HepG2 (cell line): Measurements from ENCODE around the gene ELL. TPM values are rescaled to one million over a fixed set of nuclear protein-coding genes. Genes with fewer than 3 reads are reported as not detected.
"Not testable (repeated sequence)": the region's sequence is repeated elsewhere in the genome, so short reads cannot be mapped to it uniquely, and the experiment has no call there.

ENCODE experiments used
- ATAC-seq: fragments of 200-7000 bp; cut with Tn5 transposase; 3 replicates; pipeline ENCODE4 v1.9.1; 2020; ENCODE audit warnings: mild to moderate bottlenecking, moderate library complexity
- BruUV-seq: library from RNA; stranded (reverse); fragments of 400-500 nt; replicated peaks from 2 replicates; lab custom pipeline; 2021; lab: Mats Ljungman, UMichigan
- CTCF ChIA-PET: fragments of 300-600 bp; formaldehyde crosslinking; extraction: SDS; loops from one replicate; lab custom pipeline; 2021; ENCODE audit warnings: low total read pairs, inconsistent platforms, low intra/inter-chr PET ratio; lab: Yijun Ruan, JAX
- POLR2A ChIA-PET: fragments of 350-600 bp; sonication (Branson Sonifier 250); formaldehyde crosslinking; loops from one replicate; lab custom pipeline; 2020; ENCODE audit warnings: antibody characterized with exemption, inconsistent platforms; lab: Yijun Ruan, JAX
- DNase-seq: peaks from one replicate; pipeline ENCODE4 v3.0.0-alpha.2; 2015; ENCODE audit warnings: low spot score
- FAIRE-seq: peaks from 3 replicates; lab custom pipeline; 2011; peaks lifted over from hg19 to GRCh38; lab: Jason Lieb, UNC
- H2AFZ ChIP-seq: one replicate; pipeline ENCODE4 v1.6.1; 2011; ENCODE audit warnings: low read length, inconsistent platforms
- H3K27ac ChIP-seq: fragments of 300-600 bp; 3 replicates; pipeline ENCODE4 v1.8.0; 2011; ENCODE audit warnings: mixed run types, mild to moderate bottlenecking, mixed read lengths, low read length, inconsistent platforms; ENCODE audit not compliant: insufficient read depth; ENCODE audit errors: extremely low read length
- H3K27me3 ChIP-seq, 2 experiments: fragments of 200-600 bp in 1 of 2; 2 replicates in 1 of 2; 3 replicates in 1 of 2; pipeline versions ENCODE4 v1.6.0 to v1.8.0; 2011; ENCODE audit warnings: low read length in 2 of 2, mild to moderate bottlenecking in 2 of 2, moderate library complexity in 2 of 2, inconsistent platforms in 1 of 2; ENCODE audit not compliant: insufficient read depth in 2 of 2, control insufficient read depth in 1 of 2
- H3K36me3 ChIP-seq, 2 experiments: fragments of 200-600 bp in 1 of 2; replicated peaks in 1 of 2; 2 replicates in 1 of 2; 3 replicates in 1 of 2; pipeline versions ENCODE4 v1.5.1 to v1.8.0; 2011; ENCODE audit warnings: low read length in 2 of 2, inconsistent platforms in 1 of 2; ENCODE audit not compliant: insufficient read depth in 2 of 2, control insufficient read depth in 1 of 2
- H3K4me1 ChIP-seq: 2 replicates; pipeline ENCODE4 v1.5.1; 2012; ENCODE audit warnings: low read length, inconsistent platforms; ENCODE audit not compliant: insufficient read depth
- H3K4me2 ChIP-seq: 2 replicates; pipeline ENCODE4 v1.6.0; 2011; ENCODE audit warnings: low read depth, low read length, inconsistent platforms
- H3K4me3 ChIP-seq, 3 experiments: fragments of 200-600 bp in 1 of 3; sonication (generic), shearing (Covaris generic) in 1 of 3; replicated peaks in 1 of 3; 2 replicates each; pipeline ENCODE4 v1.5.1; 2011 to 2016; ENCODE audit warnings: low read length in 3 of 3, inconsistent platforms in 2 of 3, low read depth in 2 of 3, mild to moderate bottlenecking in 2 of 3, control low read depth in 1 of 3, mixed read lengths in 1 of 3; ENCODE audit not compliant: insufficient read depth in 1 of 3
- H3K79me2 ChIP-seq: one replicate; pipeline ENCODE4 v1.6.1; 2011; ENCODE audit warnings: low read length, inconsistent platforms; ENCODE audit not compliant: insufficient read depth
- H3K9ac ChIP-seq: 2 replicates; pipeline ENCODE4 v1.6.0; 2011; ENCODE audit warnings: mild to moderate bottlenecking, low read depth, low read length, inconsistent platforms; ENCODE audit not compliant: insufficient read depth
- H3K9me3 ChIP-seq: 2 replicates; pipeline ENCODE4 v1.5.1; 2012; ENCODE audit warnings: mild to moderate bottlenecking, low read length
- H4K20me1 ChIP-seq: 2 replicates; pipeline ENCODE4 v1.6.0; 2011; ENCODE audit warnings: inconsistent platforms, mild to moderate bottlenecking, low read length, moderate library complexity; ENCODE audit not compliant: insufficient read depth
- AGO2 ChIP-seq: fragments of 200-400 bp; formaldehyde crosslinking; optimal IDR thresholded peaks from 2 replicates; pipeline ENCODE3; 2017; ENCODE audit warnings: mild to moderate bottlenecking, low read depth, low read length, moderate library complexity
- CEBPG ChIP-seq: IDR thresholded peaks from 2 replicates; pipeline ENCODE4 v1.6.1; 2016
- HNF4G ChIP-seq, 2 experiments: sonication (generic) in 1 of 2; formaldehyde crosslinking in 1 of 2; IDR thresholded peaks; 2 replicates each; pipeline versions ENCODE4 v1.4.0 to v1.6.1; 2011 to 2020; ENCODE audit warnings: borderline replicate concordance in 2 of 2, low read depth in 2 of 2, mild to moderate bottlenecking in 2 of 2, low read length in 1 of 2, missing genetic modification reagents in 1 of 2, moderate library complexity in 1 of 2
- RBFOX2 ChIP-seq: fragments of 200-400 bp; formaldehyde crosslinking; IDR thresholded peaks from 2 replicates; pipeline ENCODE4 v1.6.1; 2017; ENCODE audit warnings: low read depth, mild to moderate bottlenecking, low read length
- ZNF121 ChIP-seq: sonication (generic); formaldehyde crosslinking; IDR thresholded peaks from 2 replicates; pipeline ENCODE4 v1.5.0; 2020; ENCODE audit warnings: mild to moderate bottlenecking, missing genetic modification reagents
- ZNF224 ChIP-seq: sonication (generic); formaldehyde crosslinking; IDR thresholded peaks from 2 replicates; pipeline ENCODE4 v1.5.0; 2020; ENCODE audit warnings: mild to moderate bottlenecking, missing genetic modification reagents
- ZNF333 ChIP-seq: sonication (generic); formaldehyde crosslinking; IDR thresholded peaks from 2 replicates; pipeline ENCODE4 v1.4.0; 2020; ENCODE audit warnings: mild to moderate bottlenecking, missing genetic modification reagents, borderline replicate concordance
- WGBS: methylation state at CpG from one replicate; pipeline ENCODE4 v1.1.6; 2017; ENCODE audit warnings: low lambda C conversion rate; 5-methylcytosine and 5-hydroxymethylcytosine counted together
- in situ Hi-C: cut with HindIII; loops from 2 replicates; pipeline ENCODE4 v1.10.0; 2017; ENCODE audit warnings: low pct_unique_long_range_greater_than_20kb; ENCODE audit not compliant: extremely low pct_ligation_motif_present
- intact Hi-C: fragments of 100-400 bp; cut with micrococcal nuclease; formaldehyde crosslinking; loops from one replicate; pipeline ENCODE4 v1.10.0; 2022; ENCODE audit not compliant: unreplicated experiment
- polyA plus RNA-seq, 8 experiments: library from polyadenylated mRNA; depleted of rRNA in 3 of 8; stranded (reverse) in 7 of 8; unstranded in 1 of 8; fragments of >200 nt; fragmentation: Illumina TruSeq in 4 of 8; extraction: Trizol in 4 of 8; gene quantifications; 2 replicates each; pipeline versions ENCODE4 v1.2.1 to v1.2.3, GENCODE V29; 2011 to 2016; ENCODE audit warnings: low read depth in 4 of 8, missing spikeins in 1 of 8, mixed read lengths in 1 of 8; ENCODE audit not compliant: insufficient read depth in 1 of 8
- total RNA-seq, 5 experiments: library from RNA; depleted of rRNA; stranded (reverse); fragments of >200 nt; fragmentation: Illumina TruSeq; extraction: Trizol; gene quantifications; 2 replicates each; pipeline ENCODE4 v1.2.3, GENCODE V29; 2016; ENCODE audit warnings: low read depth in 1 of 5
- TF ChIP-seq, protein P1 (sequence below): sonication (generic); formaldehyde crosslinking; IDR thresholded peaks from 2 replicates; pipeline ENCODE4 v1.4.0; 2020; ENCODE audit warnings: missing genetic modification reagents; ENCODE audit errors: not compliant biosample characterization
- TF ChIP-seq, protein P2 (sequence below): sonication (generic); formaldehyde crosslinking; IDR thresholded peaks from 2 replicates; pipeline ENCODE4 v1.5.1; 2020; ENCODE audit warnings: mild to moderate bottlenecking, missing genetic modification reagents, moderate library complexity
- TF ChIP-seq, protein P3 (sequence below): sonication (generic); formaldehyde crosslinking; IDR thresholded peaks from 2 replicates; pipeline ENCODE4 v1.8.1; 2023; ENCODE audit warnings: missing genetic modification reagents, inconsistent platforms, borderline replicate concordance

The ELL gene
- total and polyA plus RNA-seq, 2 of the 13 experiments (the other 11 are each of a cell fraction or from before 2014, with no cell fraction given), result 3.7 to 5.4 TPM

DNA sequence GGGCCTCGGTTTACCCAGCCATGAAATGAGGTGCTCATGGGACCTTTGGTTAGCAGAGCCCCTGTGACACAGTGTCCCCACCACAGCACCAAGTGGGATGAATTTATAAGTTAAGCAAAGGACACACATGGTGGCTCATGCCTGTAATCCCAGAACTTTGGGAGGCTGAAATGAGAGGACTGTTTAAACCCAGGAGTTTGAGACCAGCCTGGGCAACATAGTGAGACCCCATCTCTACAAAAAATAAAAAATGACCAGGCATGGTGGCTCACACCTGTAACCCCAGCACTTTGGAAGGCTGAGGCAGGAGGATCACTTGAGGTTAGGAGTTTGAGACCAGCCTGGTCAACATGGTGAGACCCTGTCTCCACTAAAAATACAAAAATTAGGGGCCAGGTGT lies 18.3 kb upstream of the ELL start:
- H3K27me3 ChIP-seq, intact Hi-C loops, H4K20me1 ChIP-seq, BruUV-seq, CTCF ChIA-PET, H3K9ac ChIP-seq, H3K27ac ChIP-seq, H2AFZ ChIP-seq, H3K4me2 ChIP-seq, FAIRE-seq, POLR2A ChIA-PET, H3K79me2 ChIP-seq, H3K9me3 ChIP-seq, DNase-seq, in situ Hi-C loops, H3K4me3 ChIP-seq, ATAC-seq: not testable (repeated sequence)
- TF ChIP-seq ZNF121, result peak; percentile 42; the same call in 1 of the 2 replicates
- Histone ChIP-seq H3K4me1 (peaks cover 24% of the 10 kb centered on the region), H3K36me3 (peaks cover 5 to 26% of the 10 kb centered on the region in 2 experiments)
- 100% methylated on average over 1 of the region's 1 CpG for WGBS

GRCh38 chr19:18539372-18539771 lies 17.5 kb upstream of the ELL start:
- Histone ChIP-seq H3K4me1 (peaks cover 16% of the 10 kb centered on the region), H3K27ac (no peak overlapping the region), H3K27me3 (no peaks in the 10 kb centered on the region; a peak in 1 of 5 replicates), H3K79me2 (peaks cover 9% of the 10 kb centered on the region), H2AFZ (no peak overlapping the region), H3K9me3 (no peaks in the 10 kb centered on the region), H3K4me3 (no peak overlapping the region), H3K36me3 (peaks cover 5 to 26% of the 10 kb centered on the region in 2 experiments), H3K9ac (no peak overlapping the region), H3K4me2 (no peak overlapping the region), H4K20me1 (no peaks in the 10 kb centered on the region)
- no peak for FAIRE-seq
- no peak for ATAC-seq
- in situ Hi-C loops, result no loop called here
- POLR2A ChIA-PET, result no interaction called here
- no TSS peak for BruUV-seq
- 100% methylated on average over 11 of the region's 19 CpGs for WGBS
- TF ChIP-seq, protein P1, sequence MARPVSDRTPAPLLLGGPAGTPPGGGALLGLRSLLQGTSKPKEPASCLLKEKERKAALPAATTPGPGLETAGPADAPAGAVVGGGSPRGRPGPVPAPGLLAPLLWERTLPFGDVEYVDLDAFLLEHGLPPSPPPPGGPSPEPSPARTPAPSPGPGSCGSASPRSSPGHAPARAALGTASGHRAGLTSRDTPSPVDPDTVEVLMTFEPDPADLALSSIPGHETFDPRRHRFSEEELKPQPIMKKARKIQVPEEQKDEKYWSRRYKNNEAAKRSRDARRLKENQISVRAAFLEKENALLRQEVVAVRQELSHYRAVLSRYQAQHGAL (CRISPR knock-in tag), result no peak
- TF ChIP-seq CEBPG (CRISPR knock-in tag) (no peak), ZNF333 (CRISPR knock-in tag) (no peak), HNF4G (IDR thresholded peaks at IDR 0.05; ENCODE audit: borderline replicate concordance, low read depth, low read length) (no peak), HNF4G (CRISPR knock-in tag; IDR thresholded peaks at IDR 0.05; ENCODE audit: borderline replicate concordance, low read depth) (no peak), AGO2 (peak; percentile 29), RBFOX2 (0 out of 2 replicates have a peak, but pooled peaks have one; percentile 39), ZNF224 (CRISPR knock-in tag) (no peak)
- TF ChIP-seq, protein P2, sequence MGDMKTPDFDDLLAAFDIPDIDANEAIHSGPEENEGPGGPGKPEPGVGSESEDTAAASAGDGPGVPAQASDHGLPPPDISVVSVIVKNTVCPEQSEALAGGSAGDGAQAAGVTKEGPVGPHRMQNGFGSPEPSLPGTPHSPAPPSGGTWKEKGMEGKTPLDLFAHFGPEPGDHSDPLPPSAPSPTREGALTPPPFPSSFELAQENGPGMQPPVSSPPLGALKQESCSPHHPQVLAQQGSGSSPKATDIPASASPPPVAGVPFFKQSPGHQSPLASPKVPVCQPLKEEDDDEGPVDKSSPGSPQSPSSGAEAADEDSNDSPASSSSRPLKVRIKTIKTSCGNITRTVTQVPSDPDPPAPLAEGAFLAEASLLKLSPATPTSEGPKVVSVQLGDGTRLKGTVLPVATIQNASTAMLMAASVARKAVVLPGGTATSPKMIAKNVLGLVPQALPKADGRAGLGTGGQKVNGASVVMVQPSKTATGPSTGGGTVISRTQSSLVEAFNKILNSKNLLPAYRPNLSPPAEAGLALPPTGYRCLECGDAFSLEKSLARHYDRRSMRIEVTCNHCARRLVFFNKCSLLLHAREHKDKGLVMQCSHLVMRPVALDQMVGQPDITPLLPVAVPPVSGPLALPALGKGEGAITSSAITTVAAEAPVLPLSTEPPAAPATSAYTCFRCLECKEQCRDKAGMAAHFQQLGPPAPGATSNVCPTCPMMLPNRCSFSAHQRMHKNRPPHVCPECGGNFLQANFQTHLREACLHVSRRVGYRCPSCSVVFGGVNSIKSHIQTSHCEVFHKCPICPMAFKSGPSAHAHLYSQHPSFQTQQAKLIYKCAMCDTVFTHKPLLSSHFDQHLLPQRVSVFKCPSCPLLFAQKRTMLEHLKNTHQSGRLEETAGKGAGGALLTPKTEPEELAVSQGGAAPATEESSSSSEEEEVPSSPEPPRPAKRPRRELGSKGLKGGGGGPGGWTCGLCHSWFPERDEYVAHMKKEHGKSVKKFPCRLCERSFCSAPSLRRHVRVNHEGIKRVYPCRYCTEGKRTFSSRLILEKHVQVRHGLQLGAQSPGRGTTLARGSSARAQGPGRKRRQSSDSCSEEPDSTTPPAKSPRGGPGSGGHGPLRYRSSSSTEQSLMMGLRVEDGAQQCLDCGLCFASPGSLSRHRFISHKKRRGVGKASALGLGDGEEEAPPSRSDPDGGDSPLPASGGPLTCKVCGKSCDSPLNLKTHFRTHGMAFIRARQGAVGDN (CRISPR knock-in tag), result peak; percentile 12; the same call in 1 of the 2 replicates
- TF ChIP-seq, protein P3, sequence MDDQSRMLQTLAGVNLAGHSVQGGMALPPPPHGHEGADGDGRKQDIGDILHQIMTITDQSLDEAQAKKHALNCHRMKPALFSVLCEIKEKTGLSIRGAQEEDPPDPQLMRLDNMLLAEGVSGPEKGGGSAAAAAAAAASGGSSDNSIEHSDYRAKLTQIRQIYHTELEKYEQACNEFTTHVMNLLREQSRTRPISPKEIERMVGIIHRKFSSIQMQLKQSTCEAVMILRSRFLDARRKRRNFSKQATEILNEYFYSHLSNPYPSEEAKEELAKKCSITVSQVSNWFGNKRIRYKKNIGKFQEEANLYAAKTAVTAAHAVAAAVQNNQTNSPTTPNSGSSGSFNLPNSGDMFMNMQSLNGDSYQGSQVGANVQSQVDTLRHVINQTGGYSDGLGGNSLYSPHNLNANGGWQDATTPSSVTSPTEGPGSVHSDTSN, result no peak
- no peak for DNase-seq
- intact Hi-C loops, result no loop called here
- CTCF ChIA-PET, result no interaction called here
